GM19351 (cell line): ENCODE results near the gene ZNF622.

Experiments
- ATAC-seq: cut with Tn5 transposase; IDR thresholded peaks from one replicate; pipeline ENCODE4 v1.9.1; 2021; ENCODE audit warnings: mild to moderate bottlenecking, moderate library complexity; ENCODE audit not compliant: unreplicated experiment

Gene ZNF622

DNA sequence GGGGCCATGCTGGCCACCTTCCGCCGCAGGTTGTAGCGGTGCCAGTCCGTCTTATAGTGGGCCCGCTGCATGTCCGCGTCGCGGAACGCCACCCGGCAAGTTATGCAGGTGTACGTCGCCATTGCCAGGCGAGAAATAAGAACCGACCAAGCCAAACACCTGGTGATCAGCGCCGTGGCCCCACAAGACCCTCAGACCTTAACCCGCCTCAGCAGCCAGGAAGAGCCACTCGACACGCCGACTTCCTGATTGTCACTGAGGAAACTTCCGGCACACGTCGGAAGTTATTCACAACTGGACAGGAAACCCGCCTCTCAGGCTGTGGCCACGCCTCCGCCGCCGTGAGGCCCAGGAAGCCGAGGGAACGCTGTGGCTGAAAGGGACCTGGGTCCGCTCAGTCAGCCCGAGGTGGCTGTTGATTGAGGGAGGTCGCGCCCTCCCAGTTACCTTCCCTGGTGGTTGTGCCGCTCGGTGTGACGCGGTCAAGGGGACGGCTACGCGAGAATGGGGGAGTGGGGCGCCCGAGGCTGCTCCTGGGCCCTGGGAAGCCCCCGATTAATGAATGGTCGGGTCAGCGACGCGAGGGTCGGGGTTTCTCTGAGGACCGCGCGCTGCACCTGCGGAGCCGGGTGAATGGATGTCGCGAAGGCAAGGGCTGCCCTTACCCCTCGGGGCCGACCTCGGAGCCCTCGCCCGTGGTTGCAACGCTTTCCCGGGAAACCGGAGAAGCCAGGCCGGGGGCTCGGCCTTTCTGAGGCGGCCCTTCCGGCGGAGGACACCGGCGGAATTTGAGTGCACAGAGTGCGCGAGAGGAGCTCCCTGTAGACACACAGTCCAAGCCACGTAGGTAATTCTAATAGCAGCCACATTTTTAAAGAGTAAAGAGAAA is at the start of gene ZNF622:
TSS of gene ZNF622 (minus strand) at position 257 of the 889 bp plus-strand sequence. CDS start at position 122, 135 bp downstream.
- ATAC-seq: peak; percentile 73

- no peak for ATAC-seq
Observed at GRCh38 chr5:16510098-16510497, 44.5 kb upstream of the ZNF622 start.

GRCh38 chr5:16508730-16509531 is 43.3 kb upstream of the ZNF622 start:
- ATAC-seq: no peak

DNA sequence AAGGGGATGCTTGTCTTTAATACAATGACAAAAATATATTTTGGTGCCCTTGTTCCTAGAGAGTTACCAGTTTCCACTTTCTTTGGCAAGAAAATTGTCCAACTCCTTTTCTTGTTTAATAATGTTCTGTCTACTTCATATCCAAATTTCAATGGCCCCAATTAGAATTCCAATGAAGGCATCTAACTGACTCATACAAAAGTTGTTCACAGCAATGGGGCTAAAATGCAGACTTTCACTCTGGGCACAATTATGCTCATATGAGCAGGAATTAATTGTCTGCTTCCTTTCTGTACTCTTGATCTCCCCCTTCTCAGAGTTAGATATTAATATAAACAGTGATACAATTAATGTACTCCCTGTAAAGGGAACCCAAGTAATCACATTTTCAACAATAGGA is 42.1 kb upstream of the ZNF622 start:
- no peak for ATAC-seq

DNA sequence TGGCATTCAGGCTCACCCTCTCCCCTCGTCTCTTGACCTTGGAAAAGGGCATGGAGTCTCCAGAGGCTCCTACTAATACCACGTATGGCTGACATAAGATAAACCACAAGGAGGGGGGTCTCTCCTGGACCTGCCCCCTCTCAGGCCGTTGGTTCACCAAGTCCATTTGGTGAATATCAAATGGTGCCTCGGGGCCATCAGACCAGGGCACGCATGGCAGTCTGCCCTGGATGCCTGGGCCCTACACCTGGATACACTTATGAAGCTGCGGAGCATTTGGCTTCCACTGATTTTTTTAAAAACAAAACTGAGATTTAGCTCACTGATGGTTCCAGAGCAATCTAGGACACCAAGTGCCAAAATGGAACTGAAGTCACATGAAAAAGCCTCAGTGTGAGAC is 40.3 kb upstream of the ZNF622 start:
- ATAC-seq: no peak

GRCh38 chr5:16505140-16505891 is 39.7 kb upstream of the ZNF622 start:
- ATAC-seq: no peak

DNA sequence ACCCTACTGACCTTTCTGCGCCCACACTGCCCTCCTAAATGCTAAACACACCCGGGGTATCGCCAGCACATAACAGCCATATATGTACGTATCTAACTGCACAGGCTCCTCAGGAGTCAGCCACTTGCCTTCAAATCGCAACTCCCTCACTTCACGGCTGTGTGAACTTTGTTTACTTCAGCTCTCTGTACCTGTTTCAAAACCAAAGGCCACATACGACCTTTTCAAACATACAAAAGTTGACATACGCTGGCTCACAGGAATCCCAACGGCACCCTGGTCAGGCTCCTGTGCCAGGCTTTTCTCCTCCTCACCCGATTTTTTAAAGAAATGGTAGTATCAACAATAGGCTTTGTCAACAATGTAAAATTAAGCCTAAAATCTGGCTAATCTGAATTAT is 39.0 kb upstream of the ZNF622 start:
- ATAC-seq: no peak

DNA sequence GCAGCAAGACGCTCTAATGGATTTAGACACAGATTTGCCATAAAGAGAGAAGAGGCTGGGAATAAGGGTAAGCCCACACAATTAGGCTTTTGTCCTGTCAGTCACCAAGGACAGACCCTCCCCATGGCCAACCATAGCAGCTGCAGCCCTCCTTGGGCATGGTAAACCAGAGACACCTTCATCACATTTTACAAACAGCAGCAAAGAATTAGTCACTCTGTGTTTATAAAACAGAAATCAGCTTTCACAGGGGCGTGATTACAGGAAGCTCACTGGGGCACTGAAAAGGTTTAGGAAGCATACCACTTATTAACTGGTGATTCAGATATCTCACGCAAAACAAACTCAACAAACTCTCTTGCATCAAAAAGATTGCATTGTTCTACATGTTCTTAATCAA is 37.3 kb upstream of the ZNF622 start:
- ATAC-seq: no peak

- no peak for ATAC-seq
Observed at GRCh38 chr5:16500024-16500423, 34.4 kb upstream of the ZNF622 start.

GRCh38 chr5:16497546-16497945 is 31.9 kb upstream of the ZNF622 start:
- ATAC-seq: no peak

DNA sequence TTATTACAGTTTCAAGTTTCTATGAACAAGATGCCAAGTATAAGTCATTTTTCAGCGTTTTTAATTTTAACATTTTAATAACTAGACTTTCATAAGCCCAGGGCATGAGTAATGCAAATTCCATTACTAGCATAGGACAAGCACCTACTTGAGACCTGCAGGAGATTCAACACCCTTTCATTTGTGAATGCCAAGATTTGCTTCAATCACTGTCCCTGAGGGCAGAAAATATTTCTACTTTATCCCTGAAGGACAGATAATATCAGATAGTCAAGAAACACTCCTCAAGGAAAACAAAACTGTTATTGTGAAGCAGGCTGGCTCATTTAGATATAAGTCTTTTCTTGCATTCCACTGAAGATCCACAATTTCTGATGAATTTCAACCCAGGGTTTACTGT is 27.7 kb upstream of the ZNF622 start:
- ATAC-seq: no peak

DNA sequence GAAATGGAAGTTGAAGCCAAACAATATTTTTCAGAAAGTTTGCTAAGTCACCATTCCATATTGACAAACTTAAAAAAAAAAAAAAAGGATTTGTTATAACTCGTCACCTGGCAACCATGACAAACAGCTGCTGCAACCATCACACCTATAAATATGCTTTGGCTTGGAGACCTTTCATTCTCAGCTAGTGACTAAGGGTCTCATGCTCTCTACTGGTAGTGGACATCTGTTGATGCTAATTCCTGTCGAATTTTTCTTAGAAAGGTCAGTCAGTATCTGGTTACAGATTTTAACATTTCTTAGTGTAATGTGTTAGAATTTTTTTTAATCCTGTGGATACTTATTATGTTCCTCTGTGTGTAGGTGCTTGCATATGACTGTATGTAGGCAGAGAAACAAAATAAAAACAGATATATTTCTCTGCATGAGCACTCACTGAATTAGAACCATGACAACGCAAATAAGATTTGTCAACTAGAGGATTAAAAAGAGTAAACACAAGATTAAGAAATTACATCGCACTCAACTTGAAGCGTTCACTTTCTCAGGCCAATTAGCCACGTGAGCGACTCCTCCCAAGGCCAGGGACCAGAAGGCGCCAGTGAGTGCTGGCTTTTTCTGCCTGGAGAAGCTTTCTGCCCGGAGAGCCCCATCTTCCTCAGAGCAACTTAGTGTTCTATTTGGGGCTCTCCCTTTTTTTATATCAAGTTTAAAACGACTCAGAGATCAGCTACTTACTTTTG is 27.0 kb upstream of the ZNF622 start:
- ATAC-seq: no peak

- no peak for ATAC-seq
Observed at GRCh38 chr5:16490911-16491310, 25.3 kb upstream of the ZNF622 start.

DNA sequence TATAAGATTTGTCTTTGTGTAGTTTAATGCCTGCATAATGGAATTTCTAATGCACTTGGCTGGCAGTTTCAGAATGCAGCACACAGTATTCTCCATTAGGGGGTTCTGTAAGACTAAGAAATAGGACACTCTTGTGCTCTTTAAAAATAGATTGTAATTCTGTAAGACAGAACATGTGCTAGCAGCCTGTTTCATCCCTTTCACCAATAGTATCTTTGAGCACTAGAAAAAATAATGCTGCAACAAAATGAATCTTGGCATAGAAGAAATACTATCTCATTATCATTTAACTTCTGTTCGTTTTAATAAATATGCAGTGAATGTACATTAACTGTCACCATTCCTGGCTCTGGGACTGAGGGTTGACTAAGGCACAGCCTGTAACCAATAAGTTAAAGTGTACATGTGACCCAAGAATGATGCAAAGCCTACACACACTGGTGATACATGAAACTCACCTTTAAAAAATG is 23.8 kb upstream of the ZNF622 start:
- ATAC-seq: peak; percentile 87

DNA sequence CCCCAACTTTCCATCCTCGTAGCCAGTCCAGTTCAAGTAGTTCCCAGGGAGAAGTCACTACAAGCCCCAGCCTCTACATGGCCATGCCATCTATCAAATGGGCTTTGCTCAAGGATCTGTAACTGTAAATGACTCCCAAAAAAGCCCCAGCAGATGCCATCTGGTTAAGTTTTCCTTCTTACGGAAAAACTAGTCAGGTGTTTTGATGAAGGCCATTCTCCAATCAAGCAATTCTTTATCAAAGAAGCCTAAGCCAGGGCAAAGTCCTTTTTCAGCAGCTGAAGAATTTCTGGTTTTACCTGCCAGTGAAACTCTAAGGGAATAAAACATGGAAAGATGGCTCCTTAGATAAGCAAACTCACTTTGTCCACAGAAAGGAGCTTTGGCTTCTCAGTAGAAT is 21.9 kb upstream of the ZNF622 start:
- ATAC-seq: no peak

DNA sequence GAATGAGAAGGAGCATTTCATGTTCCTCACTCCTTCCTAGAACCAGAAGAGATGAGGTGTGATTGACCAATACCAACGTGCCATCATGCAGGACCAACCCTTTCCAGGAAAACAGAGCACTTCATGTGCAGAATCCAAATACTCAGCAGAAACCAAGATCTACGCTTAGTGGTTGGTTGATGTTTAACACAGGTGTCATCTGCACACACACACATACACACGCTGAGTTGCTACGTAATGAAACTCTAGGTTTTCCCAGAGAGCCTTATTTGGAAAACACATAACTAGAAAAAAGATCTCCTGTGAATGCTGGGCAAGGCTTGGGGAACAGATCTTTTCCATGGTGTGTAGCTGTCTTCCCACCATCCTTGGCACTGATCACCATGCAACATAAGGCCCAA is 21.1 kb upstream of the ZNF622 start:
- ATAC-seq: no peak

DNA sequence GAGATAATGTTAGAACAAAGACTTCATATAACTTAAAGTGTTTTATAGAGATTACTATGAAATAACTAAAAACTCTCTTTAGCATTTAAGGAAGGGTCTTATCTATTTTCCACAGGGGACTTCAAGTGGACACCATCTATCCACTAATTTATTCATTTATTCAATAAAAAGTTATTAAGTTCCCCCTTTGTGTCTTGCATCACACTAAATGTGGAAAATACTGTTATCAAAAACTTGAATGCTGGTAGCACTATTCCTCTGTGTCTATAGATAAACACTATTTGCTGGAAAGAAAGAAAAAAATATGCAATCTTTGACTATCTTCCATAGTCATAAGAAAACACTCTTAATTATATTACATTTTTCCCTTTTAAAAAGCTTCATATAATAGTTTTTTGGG is 20.1 kb upstream of the ZNF622 start:
- ATAC-seq: no peak

- ATAC-seq: no peak
Observed at GRCh38 chr5:16484081-16484480, 18.5 kb upstream of the ZNF622 start.

DNA sequence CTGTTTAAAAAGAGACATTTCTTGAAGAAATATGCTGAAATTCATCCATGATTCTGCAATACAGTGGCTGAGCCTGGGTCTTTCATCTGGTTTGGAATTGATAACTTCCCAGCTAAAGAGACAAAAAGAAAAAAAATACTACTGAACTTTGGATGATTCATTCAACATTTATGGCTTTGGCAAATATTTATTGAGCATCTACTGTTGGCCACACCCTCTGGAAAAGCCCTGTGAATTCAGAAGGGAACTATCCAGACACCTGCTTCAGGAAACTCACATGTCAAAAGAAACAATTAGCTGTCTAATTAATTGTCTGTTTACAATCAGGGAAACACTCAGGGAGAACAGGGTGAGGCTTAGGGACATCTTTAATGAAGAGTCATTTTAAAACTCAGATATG is 17.8 kb upstream of the ZNF622 start:
- ATAC-seq: no peak

DNA sequence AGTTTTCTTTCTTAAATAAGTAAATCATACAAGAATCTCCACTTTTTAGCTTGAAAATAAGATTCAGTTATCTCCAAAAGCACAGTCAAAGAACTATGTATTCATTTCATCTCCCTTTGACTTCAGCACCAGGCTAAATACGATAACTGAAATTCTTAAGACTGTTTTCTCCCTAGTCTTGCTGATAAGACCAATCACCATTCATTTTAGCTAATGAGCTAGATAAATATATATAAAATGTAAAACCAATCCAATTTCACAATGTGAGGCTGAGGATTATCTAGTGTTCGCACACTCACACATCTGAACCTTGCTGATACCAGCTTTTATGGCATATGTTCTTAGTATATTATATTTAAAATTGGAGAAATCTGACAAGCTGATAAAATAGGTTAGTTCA is 17.3 kb upstream of the ZNF622 start:
- no peak for ATAC-seq
